GM19193 (cell line): ENCODE results near the gene ATP10A.

Source experiments
- POLR2A ChIP-seq: IDR thresholded peaks from 4 replicates; pipeline ENCODE4 v1.6.1; 2011; ENCODE audit not compliant: insufficient read depth, insufficient read length; ENCODE audit errors: extremely low read depth

The ATP10A gene

DNA sequence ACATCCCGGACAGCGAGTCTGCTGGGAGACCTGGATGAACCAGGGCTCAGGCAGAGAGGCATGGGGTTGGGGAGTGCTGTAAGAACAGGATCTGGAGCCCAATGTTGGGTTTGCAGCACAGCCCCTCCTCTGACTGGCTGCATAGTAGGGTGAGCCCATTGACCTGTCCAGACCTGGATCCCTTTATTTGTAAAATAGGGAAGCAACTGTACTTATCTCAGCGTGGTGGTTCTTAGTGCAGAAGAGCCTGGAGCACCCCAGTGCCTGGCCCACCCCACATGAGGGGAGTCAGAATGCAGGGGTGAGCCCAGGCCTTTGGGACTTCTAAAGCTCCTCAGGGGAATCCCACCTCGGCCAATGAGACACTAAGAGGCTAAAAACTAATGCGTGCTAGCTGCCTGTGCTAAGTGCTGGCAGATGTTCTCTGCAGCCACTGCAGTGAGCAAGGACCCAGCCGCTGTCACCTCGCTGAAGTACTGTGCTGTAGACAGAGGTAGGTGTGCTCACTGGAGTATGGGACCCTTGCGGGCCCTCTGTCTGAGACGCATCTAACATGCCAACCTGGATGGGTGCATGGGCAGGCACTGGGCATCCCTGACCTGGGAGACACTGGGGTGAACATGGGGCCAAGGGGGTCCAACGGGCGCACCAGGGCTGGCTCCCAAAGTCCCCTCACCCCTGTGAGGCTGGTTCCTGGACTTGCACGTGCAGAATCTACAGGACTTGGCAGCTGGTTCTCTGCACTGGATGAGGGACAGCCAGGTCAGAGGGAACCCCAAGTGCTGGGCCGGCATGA lies 95.6 kb downstream of the ATP10A start:
- no peak for TF ChIP-seq POLR2A

DNA sequence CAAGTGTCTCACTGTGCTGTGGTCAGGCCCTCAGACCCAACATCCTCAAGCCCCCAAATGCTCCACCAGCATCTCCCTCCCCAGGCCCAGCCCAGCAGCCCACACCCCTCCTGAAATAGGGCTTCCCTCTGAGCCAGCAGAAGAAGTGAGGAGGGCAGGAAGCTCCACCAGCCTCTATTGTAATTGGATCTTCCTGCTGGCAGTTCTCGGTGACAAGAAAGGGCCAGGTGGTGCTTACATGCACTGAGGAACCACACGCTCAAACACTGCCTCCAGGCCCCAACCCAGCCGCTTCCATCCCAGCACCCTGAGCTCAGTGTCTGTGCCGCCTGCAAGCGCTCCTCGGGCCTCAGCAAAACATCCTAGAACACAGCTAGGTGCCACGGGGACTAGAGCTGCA lies 96.7 kb downstream of the ATP10A start:
- no peak for TF ChIP-seq POLR2A

DNA sequence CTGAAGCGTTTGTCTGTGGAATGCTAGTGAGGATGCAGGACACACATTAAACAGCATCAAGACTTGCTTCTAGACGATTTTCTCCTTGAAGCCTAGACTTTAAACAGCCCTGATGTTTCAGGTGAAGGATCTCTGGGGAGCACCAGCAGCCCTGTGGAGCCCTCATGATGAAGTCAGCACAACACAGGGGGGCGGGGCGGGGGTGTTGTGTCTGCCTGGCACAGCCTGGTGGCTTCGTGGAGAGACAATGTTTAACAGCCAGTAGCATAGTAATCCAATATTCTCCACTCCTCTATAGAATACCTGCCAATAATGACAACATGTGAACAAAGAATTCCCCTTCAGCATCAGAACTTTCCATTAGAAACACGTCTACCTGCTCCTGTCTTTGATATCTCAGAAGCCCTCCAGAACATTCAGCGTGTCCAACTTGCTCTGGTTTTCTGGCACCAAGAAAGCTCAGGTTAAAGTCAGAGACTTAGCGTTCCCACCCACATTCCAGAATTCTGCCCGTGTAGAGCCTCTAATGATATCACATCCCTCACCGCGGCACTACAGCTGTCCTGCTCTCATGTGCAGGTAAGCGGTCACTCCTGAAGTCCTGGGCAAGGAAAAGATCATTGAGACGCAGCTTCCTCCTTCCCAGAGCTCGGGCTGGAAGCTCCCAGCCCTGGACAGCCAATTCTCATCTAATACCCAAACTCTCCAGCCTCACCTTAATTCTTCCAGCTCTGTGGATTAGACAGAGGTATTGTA lies 98.0 kb downstream of the ATP10A start:
- TF ChIP-seq POLR2A = no peak

DNA sequence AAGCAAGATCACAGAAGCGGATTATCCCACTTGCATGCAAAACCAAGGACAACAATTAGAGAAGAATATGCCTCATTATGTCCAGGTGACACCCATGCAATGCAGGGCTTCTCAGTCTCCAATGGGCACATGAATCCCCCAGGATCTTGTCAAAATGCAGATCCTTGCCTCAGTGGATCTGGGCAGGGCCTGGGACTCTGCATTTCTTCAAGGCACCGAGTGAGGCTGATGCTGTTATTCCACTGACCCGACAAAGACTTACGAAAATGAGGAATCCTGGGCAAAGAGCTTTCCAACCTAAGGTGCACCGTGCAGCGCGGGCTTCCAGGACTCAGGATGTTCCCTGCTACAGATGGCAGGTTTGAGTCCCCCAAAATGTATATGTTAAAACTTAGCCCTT lies 99.2 kb downstream of the ATP10A start:
- no peak for TF ChIP-seq POLR2A

DNA sequence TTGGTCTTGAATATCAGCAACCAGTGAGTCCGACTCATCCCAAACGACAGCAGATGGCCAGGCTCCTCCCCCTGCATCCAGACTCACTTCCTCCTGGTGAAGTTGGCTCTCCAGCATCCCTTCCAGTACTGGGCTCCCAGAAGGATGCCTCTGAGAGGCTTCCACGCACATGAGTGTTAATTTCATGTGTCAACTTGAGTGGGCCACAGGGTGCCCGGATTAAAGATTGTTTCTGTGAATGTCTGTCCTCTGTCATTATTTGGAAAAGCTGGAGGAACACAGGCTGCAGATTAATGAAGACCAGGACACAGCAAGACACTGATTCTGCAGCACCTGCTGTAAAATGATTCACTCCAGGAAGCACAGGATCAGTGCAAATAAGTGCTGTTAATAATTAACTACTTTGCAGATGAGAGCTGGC lies 99.8 kb downstream of the ATP10A start:
- no peak for TF ChIP-seq POLR2A

DNA sequence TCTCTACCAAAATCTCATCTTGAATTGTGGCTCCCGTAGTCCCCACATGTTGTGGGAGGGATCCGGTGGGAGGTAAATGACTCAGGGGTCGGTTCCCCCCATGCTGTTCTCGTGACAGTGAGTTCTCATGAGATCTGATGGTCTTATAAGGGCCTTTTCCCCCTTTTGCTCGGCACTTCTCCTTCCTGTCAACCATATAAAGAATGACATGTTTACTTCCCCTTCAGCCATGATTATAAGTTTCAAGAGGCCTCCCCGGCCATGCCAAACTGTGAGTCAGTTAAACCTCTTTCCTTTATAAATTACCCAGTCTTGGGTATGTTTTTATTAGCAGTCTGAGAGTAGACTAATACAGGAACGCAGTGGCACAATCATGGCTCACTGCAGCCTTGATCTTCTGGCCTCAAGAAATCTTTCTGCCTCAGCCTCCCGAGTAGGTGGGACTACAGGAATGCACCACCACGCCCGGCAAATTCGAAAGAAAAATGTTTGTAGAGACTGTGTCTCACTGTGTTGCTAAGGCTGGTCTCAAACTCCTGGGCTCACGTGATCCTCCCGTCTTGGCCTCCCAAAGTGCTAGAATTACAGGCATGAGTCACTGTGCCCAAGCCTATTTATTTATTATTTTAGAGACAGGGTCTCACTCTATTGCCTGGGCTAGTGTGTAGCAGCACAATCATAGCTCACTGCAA lies 101.0 kb downstream of the ATP10A start:
- no peak for TF ChIP-seq POLR2A

DNA sequence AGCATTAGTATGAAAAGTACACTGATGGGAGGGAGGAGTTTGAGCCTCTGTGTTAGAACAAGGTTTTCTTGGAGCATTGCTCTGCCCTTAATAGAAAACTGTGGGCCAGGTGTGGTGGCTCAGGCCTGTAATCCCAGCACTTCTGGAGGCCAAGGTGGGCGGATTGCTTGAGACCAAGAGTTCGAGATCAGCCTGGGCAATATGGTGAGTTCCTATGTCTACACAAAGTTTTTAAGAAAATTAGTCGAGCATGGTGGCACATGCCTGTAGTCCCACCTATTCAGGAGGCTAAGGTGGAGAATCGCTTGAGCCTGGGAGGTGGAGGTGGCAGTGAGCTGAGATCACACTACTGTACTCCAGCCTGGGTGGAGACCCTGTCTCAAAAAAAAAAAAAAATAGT lies 103.7 kb downstream of the ATP10A start:
- no peak for TF ChIP-seq POLR2A

DNA sequence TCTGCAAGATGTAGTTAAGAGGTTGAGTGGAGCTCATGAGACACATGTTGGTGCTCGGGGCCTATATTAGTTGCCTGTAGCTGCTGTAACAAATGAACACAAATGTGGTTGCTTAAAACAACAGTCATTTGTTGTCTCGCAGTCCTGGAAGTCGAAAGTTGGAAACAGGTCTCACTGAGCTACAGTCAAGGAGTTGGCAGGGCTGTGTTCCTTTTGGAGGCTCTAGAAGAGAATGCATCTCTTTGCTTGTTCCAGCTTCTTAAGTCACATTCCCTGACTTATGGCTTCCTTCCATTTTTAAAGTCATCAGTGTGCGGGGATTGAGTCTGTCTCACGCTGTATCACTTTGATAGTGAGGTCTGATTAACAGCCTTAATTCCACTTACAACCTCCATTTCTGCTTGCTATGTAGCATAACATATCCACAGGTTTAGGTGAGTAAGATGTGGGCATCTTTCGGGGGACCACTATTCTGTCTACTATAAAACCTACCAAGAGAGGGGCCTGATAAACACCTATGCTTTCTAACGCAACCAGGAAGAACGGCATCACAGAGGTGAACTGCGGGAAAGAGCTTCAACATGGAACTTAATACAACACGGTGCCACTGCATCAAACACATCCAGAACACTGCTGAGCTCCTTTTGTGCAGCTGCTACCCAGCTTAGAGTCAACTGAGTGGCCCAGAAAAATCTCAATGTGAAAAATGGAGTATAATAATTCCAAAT lies 119.4 kb downstream of the ATP10A start:
- TF ChIP-seq POLR2A = no peak

DNA sequence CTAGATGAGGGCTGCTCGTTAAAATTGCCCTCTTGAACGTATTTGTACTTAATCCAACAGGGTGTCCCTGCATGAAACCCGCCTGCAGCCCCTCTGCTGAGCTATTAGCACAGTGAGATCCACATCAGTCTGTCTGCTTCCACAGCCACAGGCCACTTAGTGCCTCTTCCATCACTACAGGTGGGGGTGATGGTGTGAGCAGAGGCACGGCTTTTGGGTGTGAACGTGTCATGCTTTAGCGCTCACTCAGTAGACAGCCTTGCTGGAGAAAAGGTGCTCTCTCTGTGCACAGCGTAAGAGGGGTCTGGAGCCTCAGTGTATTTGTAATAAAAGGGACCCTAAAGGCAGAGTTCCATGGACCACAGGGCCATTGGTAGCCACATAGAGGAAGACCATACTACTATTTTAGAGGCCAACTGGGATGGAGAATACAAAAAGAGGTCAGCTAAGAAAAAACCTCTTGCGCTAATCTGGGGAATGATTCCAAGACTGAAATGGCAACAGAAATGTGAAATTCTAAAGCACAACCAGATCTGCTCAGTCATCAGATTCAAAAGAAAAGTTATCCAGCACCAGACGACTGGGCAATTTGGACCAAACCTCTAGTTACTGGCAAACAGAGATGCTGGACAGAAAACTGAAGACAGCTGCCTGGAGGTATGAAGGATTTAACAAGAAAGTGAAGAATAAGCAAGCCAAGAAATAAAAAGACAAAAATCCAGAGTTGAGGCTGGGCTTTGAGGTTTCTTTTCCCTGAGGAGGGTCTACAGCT lies 120.2 kb downstream of the ATP10A start:
- TF ChIP-seq POLR2A = no peak

DNA sequence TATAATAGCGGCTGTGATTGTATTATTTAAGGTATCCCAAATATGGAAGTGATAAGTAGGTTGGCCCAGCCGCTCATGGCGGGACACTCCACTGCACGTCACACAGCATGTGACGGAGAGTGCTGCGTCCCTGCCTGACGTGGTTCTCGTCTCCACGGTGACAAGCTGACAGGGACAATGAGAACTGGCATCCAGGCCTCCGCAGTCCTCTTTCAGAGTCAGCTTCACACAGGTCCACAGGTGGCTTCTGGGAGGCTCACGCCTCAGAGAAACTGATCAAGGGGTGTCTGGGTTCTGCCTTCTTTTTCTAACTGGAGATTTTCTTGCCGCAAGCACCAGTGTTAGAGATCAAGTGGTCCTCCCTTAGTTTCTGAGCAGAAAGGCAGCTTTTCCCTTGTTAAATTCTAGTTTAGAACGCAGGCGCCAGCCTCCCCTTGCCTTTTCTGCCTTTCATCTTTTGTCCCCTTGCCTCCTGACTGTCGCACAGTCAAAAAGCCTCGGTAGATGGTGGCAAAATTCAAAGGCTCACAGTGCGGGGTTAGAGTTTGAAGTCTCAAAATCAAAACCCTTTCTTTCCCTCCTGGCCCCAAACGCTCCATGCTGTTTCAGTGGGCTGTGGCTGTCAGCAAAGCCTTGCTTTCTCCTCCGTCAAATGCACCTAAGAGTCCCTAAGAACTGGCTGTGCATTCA lies 120.9 kb downstream of the ATP10A start:
- TF ChIP-seq POLR2A = no peak

DNA sequence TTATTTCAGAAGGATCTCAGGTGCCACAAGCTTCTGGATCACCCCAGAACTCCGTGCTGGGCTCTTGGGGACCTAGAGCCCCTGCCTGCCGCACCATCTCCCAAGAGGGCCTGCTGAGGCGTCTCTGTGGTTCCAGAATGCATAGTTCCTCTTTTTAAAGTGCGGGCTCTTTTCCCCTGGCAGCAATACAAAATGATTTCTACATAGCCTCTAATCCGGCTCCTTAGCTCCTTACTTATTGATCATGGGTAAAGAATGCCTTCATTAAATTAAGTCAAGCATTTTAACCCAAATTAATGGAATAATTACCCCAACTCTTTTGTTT lies 121.9 kb downstream of the ATP10A start:
- no peak for TF ChIP-seq POLR2A

DNA sequence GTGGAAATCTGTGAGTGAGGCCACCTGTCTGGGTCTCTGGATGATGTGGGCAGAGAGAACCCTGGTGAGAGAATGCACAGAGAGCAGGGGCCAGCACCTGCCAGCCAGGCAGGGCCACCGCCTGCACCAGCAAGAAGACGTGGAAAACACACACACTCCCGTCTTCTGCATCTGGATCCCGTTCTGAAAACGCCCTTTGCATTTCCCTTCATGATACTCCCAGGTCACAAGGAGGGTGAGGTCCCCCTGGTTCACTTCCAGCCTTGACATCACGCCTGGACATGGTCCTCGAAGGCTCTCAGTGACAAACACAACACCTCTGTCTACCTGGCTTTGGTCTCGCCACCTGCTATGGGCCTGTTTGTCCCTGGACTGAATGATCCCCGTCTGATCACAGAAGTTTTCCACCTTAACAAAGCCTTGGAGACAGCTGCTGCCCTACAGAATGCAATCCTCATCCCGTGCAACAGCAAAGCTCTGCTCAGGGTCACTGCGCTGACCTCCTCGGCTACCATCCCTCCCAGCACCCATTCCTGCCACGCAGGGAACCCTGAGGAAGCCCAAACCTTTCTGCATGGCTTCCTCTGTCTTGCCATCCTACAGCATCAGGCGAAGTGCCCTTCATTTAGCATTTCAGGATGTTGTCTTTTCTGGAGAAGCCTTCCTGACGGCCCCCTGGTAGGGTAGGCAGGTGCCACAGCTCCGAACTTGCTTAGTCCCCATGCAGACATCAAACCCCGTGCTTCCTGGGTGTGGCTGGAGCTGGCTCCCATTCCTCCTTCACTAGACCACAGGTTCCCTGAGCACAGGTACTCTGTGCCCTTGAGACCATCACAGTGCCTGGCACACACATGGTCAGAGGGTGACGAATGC lies 122.5 kb downstream of the ATP10A start:
- TF ChIP-seq POLR2A = no peak

DNA sequence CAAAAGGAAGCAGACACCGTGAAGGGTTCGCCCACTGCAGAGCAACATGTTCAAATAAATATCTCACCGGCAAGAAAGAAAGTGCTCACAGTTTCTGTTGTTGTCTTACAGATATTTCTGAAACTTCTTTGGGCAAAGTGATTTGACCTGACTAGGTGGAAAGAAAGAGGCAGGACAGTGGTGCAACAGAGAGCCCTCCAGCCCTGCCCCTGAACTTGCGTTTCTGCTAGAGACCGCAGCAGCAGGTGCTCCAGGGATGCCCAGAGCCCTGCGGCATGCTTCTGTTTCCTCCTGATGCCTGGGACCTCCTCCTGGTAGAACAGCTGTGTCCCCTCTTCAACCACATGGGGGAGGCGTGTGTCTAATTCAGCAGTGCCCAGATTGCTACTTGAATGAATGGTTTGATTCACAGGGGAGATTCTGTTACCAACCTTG lies 123.4 kb downstream of the ATP10A start:
- no peak for TF ChIP-seq POLR2A
